HuH-7.5 (cell line): ENCODE data around the gene RBMS1.
"Not testable (repeated sequence)": the region's sequence is repeated elsewhere in the genome, so short reads cannot be mapped to it uniquely, and the experiment has no call there.

ENCODE experiments used
- DNase-seq: peaks from one replicate; pipeline ENCODE4 v3.0.0; 2011; ENCODE audit warnings: low spot score

RBMS1 gene

DNA sequence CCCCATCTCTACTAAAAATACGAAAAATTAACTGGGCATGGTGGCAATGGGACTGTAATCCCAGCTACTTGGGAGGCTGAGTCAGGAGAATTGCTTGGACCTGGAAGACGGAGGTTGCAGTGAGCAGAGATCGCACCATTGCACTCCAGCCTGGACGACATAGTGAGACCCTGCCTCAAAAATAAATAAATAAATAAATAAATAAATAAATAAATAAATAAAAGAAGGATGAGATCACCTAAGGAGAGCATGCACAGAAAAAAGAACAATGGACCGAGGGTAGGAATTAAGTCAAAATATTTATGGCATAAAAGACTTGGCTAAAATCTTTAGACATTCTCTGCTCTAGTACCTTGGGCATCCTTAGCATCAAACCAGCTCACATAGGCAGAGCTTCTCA, 8.9 kb upstream of the RBMS1 start:
- DNase-seq, result no peak

DNA sequence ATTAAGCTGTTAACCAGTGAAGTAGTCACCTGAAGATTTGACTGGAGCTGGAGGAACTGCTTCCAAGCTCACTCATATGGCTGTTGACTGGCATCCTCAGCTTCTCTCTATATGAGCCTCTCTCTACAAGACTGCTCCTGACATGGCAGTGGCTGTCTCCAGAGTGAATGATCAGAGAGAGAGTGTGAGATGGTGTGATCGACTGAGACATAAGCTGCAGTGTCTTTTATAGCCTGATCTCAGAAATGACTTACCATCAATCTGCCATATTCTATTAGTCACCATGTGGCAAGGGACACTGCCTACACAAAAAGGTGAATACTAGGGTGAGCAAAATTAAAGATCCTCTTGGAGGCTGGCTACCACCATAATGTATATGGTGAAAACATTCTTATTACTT, 7.8 kb upstream of the RBMS1 start:
- no peak for DNase-seq

DNA sequence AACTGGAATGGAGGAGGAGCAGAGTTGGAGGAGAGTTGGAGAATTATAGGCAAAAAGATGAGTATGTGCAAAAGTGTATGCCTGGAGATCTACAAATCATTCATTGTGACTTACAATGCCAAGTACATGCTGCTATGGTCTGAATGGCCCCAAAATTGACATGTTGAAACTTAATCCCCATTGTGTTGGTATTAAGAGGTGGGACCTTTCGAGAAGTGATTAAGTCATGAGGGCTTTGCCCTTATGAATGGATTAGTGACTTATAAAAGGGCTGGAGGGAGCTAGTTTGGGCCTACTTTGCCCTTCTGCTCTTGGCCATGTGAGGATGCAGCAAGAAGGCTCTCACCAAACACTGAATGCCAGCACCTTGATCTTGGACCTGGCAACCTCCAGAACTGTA, 6.3 kb upstream of the RBMS1 start:
- DNase-seq, result no peak

DNA sequence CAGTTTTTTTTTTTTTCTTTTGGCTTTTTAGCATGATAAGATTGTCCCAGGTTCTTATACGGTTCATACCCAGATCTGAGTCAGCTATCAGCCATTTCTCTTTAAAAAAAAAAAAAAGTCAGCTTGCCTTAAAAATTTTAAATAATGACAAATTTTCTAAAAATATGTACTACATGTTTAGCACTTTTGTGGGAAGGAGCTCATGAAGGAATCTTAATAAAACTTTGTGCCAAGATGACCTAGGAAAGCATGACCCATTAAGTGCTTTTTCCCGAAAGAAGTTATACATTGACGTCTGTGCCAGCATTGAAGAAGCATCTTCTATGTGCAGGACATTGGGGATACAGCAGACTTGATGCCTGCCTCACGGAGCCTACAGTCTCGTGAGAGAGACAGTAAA, 4.5 kb upstream of the RBMS1 start:
- DNase-seq, result no peak

DNA sequence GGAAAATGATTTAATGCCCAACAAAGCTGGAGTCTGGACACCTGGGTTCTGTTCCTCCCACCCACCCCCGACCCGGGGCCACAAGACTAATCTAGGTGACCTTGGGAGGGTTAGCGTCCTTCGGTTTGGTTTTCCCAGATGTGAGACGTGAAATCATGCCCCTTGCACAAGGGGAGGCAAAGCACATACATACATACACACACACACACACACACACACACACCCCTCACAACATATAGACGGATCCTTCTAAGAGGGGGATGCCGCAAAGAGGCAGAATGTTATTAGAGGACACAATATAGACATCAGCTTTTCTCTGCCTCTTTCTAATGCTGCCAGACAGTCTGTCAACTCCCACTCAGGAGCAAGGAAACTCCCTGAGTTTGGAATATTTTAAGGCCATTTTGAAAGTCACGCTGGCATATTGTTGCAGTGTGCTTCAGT, 616 bp upstream of the RBMS1 start:
- no peak for DNase-seq

DNA sequence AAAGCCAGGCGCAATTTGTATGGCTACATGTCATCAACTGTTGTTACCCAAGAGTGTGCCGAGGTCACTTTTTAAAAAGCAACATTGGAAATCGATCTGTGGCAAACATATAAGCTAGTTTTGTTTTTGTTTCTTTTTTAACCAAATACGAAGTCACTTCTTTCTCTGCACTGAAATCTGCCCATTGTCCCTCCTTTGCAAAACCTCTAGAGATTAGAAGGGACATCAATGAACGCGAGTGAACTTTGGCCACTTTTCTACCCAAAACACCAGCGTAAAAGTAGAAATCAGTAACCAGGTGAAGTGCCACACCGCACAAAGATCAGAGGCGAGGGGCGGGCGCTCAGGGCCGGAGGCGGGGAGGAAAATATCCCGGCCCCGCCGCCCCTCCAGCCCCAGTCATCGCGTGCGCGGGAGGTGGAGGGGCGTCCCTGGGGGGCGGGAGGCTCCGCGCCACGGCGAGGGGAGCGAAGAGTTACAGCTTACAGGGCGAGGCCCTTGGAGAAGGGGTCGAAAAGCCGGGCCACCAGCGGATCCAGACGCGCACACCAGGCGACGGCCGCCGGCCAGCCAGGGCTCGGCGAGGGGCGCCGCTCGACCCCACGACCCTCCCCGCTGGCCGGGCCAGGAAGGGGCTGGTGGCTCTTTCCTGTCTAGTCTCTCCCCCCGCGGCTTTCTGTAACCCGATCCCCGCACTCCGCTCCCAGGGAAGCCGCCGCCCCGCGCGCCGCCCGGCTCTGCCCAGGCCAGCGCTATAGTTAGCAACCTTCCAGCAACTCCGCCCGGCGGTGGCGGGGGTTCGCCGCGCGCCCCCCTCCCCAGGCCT, 993 bp downstream of the RBMS1 start:
- peak; percentile 87 for DNase-seq

DNA sequence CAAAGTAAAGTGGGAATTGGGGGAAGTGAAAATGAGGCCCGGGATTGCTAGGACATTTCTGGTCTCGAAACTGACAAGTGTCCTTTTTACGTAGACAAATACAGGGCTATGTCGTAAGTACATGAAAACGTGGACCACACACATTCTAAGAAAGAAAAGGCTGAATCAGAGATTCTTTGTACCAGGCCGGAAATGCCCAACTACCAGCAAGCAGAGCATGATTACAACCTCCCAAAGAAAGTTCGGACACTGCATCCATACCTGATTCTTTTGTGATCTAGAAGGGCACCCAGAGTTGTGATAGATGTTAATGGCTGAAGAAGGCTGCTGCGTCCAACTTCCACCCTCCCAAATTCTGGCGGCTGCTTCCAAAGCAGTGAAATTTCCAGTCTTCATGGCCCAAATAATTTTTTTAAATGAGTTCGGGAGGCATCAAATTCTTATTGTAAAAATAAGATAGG, 1.7 kb downstream of the RBMS1 start:
- DNase-seq, result no peak

DNA sequence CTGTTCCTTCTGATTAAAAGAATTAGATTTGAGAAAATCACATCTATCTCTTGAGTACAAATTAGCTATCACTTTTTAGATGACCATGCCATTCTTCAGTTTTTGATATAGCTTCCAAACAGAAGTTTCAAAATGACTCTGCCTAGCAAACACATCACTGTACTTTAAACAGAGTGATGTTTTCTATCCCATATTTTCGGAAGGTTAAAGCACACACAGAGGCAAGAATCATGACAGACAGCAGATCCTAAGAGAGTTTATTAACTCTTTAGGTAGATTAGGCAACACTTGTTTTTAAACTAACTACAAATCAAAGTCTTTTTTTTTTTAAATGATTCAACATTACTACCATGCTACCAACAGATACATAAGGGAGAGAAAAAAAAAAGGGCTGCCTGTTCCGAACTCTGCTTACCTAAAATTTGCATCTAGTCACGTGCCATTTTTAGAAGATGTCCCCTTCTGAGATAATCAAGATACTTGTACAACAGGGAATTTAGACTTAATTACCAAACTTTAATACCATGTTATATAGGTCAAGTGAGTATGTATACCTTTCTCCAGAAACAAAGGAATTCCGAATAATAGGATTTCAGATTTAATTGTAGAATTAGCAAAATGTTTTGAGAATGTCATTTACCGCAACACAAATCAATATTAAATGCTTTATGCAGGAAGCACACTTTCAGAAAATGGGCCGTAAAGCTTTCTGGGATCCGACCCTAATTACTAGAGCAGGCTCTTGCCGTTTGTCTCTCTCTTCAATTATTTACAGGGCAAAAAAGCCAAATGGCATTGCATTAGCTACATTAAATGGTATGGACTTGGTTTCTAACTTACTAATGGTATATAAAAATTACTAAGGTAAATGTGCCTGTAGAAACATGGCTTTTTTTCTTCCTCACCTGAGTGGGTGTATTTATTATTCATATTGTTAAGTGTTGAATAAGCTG, 2.6 kb downstream of the RBMS1 start:
- no peak for DNase-seq

DNA sequence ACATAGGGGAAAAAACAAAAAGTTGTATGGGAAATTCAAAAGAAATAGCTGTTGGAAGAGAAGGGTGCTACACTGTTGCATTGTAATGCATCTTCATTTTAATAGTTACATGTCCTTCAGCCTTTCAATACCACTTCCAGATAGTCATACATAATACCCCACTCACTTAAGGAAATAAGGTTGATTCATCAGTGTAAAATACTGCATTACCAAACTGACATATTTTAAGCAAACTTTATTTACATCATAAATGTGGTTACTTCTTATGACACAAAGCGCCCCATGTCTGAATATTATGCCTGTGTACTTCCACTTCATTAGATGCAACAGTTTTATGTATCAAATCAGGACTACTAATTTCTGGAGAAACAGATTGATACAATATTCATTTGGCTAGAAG, 4.5 kb downstream of the RBMS1 start:
- no peak for DNase-seq

DNA sequence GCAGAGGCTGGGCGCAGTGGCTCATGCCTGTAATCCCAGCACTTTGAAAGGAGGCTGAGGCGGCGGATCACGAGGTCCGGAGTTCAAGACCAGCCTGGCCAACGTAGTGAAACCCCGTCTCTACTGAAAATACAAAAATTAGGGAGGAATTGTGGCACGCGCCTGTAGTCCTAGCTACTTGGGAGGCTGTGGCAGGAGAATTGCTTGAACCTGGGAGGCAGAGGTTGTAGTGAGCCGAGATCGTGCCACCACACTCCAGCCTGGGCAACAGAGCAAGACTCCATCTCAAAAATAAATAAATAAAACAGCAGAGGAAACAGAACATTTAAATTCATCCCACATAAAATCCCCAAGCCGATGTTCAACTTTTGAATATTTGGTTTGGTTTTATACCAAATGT, 5.3 kb downstream of the RBMS1 start:
- DNase-seq, result not testable (repeated sequence)

DNA sequence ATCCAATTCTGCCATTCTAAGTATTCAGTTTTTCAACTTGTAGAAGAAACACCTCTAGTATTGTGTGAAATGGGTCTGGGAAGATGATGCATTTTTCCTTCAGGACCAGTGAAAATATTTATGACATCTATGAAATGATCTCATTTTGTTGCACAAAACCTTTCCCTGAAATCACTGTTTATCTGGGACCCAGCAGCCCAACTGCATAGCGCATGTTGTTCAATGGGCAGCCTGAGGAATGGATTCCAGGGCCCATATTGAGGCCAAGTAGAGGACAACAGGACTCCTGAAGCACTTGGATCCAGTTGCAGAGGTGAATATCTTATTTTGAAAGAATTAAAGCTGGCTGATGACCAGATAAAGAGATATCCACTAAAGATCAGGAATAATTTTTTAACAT, 7.3 kb downstream of the RBMS1 start:
- DNase-seq, result no peak

DNA sequence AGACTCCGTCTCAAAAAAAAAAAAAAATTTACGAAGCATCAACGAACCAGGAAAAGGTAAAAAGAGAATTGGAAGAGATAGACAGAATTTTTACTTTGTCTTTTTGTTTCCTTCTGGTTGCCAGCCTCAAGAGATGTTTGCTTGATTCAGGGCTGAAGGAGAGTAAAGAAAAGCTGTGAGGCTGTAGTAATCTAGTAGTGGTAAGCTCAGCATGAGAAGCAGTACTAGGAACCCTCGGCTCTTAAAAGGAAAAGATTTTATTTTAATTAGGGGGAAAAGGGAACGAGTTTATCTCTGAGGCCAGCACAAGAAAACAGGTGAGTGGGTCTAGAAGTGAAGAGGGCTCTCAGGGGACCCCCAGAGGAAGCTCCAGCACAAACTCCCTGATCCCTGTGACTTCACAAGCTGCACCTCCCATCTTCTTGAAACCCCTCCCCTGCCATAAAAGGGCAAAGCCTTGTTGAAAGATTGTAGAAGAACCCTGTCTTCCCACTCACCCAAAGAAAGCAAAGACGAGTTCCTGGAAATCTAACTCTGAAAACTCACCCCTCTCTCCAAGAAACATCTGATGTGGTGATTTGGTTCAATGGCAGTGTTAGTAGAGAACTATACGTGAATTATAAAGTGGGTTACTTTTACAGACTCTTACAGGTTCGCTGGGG, 8.6 kb downstream of the RBMS1 start:
- DNase-seq, result no peak

DNA sequence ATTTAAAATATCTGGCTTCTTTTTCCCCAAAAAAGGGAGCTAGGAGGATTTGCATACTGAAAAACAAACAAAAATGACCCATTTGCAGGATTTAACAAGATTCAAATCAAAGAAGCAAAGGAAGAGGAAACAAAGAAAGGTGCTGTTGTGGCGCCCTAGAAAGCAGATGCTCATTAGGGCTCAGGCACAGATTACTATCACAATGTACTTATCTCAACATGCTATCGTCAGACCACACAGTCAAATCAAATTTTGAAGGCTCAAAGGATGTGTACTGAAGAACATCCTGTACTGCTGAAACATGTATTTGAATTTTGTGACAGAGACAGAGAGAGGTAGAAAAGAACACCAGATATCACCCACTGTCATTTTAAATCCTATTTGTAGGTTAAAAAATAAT, 10.9 kb downstream of the RBMS1 start:
- no peak for DNase-seq

DNA sequence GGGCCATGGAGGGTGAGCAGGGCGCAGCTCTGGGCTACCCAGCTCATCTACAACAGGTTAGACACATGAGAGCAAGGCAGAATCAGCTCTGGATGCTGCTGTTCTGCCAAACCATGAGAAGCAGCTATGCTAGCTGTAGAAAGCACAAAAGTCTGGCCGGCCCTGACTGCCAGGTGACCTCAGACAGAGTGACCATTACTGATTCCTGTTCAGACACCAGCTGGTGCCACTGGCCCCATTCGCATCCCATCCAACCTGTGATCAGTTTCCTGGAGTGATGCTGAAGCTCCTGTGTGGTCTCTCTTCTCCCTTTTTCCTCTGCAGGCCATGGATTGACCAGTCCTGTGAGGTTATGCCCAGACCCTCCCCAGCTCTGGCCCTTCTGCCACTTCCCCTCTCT, 14.3 kb downstream of the RBMS1 start:
- DNase-seq, result no peak

DNA sequence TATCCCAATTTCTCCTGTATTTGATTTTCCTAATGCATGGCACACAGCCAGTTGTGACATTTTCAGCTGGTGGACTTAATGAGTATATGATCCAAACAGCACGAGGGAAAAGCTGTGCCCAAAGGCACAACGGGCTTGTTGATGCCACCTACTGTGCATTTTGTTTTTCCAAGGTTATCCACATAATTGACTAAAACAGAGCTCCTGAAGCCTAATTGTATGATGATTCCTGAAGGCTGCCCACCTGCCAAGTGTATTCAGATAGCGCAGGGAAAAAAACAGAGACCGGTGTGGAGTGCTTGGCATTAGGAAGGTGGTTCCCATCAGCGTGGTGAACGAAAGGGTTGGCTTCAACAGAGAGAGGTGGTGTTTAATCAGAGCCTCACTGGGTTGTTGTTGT, 14.9 kb downstream of the RBMS1 start:
- no peak for DNase-seq

DNA sequence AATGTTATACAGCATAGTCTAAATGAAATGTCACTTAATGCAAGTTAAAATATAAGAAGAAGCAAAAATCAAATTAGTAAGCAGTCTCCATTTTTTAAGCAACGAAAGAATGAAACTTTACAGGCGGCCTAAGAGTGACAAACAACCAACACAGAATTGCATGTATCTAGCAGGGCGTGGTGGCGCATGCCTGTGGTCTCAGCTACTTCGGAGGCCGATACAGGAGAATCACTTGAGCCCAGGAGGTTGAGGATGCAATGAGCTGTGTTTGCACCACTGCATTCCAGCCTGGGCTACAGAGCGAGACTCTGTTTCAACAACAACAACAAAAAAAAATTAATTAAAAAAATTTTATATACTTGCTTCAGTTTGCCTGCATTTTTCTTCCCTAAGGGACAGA, 16.6 kb downstream of the RBMS1 start:
- no peak for DNase-seq

DNA sequence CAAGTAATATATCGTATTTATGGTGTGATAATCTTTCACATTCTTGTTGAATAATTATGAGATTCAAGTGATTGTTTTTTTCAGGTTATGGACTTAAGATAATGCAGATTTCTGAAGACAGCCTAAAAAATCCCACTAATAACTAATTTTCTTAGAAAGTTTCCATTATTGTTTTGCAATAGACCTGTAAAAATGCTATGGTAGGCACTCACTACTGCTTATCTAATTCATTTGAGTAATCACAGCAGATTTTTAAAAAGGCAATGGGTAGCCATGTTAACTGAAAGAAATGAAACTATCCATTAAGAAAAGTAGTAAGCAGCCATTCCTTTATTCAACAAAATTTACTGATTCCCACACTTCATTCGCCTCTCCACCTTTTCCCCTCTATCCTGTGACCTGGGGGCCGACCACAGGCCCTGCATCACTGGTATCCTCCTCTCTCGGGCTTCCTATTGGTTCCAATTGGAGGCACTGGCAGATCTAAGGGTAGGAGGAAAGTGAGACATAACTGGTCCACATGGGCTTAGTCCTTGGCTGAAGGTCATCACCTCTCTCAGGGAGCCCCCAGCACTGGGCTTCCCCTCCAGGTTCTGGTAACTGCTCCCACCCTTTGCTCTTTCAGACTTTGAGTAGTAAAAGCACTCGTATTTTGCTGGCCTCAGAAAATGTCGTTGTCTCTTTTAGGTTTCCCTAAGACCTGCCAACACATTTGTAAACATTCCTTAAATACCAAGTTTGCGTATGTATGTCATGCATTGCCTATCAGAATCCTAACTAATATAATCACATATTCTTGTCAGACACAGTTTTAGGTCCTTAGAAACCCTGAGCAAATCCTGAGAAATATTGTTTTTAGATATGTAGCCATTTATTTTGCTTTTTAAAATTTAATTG, 18.5 kb downstream of the RBMS1 start:
- DNase-seq, result no peak

DNA sequence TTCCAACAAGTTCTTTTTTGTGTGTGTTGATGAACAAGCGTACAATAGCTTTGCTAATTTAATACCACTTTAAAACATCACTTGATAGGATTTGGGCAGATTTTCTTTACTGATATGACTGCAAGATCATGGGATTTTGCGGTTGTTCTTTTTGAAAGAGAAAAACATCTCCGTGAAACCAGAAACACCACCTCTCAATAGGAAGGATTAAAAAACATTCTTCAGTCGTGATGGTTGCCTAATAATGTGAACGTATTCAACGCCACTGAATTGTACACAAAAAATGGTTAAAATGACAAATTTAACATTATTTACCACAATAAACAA, 19.3 kb downstream of the RBMS1 start:
- no peak for DNase-seq

DNA sequence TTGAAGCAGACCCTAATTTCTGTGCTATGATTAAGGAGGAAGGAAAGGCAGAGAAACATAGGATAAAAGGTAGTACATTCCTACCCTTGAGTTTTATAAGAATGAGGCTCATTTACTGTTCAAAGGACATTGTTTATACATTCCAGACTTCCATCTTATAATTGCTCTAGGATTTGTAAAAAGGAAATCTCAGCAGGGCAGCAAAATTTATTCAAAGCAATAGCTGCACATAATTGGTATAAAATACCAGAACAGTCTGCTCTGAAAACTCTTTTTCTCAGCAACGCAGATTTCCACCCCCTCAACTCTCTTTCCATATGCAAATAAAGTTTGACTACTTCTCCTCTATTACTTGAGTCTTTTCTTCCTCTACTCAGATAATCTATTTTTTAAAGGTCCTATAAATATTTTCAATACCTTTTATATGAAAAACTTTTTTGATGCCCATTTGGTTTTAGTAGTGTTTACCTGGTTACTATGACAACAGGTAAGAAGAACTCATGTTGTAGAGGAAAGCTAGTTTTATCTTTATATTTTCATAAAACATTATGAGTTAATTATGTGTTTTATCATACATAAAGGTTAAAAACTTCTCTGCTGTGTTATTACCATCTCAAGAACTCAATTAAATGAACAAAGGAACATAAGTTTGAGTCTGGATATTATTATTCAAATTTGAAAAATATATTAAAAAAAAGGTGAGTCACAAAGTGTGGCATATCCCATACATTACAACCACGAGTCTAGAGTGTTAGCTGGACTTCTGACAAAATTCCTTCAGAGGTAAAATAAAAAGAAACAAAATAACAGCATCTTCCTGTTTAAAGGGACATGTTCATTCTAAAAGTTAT, 19.9 kb downstream of the RBMS1 start:
- DNase-seq, result no peak

DNA sequence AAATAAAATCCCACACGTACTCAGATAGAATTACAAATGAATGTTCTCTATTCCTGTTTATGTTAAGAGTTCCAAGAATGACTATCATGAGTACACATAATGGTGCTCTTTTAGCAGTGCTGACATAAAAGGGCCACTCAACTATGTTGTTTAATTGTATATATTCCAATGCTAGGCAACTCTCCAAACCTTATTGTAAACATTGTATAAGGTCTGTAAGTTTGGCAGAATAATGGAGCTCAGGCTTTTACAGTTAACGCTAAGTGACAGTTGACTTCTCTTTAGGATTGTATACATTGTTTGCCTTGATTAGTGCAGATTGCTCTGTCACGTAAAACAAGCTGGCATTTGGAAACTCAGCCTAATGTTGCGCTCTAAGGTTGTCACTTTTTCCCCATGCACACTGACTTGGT, 20.8 kb downstream of the RBMS1 start:
- DNase-seq, result no peak

DNA sequence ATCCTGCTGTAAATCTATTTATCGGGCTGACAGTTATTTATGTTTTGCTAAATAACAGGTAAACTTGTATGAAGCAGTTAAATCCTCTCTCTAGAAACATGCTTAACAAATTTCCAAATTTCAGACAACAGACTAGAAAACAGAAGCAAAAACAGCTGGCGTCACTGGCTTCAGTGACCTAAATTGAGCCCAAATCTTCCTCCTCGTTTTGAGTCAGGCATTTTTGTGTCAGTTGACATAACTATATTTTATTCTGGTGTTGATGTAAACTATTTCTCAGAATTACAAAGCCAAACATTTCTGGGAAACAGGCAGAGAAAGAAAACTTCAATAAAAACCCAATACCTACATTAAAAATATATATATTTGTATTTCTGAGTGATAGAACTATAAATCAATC, 21.7 kb downstream of the RBMS1 start:
- no peak for DNase-seq
